WTC11 (cell line): ENCODE measurements around the gene PGS1. TPM values are rescaled to one million over a fixed set of nuclear protein-coding genes. Genes with fewer than 3 reads are reported as not detected.

Experiments used
- ATAC-seq: fragments of 200-7000 bp; cut with Tn5 transposase; 2 replicates; pipeline ENCODE4 v1.10.0; 2021; ENCODE audit warnings: mild to moderate bottlenecking, moderate library complexity
- CTCF ChIA-PET: fragments of 300-600 bp; sonication (Branson Sonifier 250); formaldehyde crosslinking; loops from one replicate; lab custom pipeline; 2021; ENCODE audit warnings: antibody characterized with exemption; lab: Charles Lee
- POLR2A ChIA-PET: fragments of 350-600 bp; sonication (Branson Sonifier 250); formaldehyde crosslinking; loops from one replicate; lab custom pipeline; 2021; ENCODE audit warnings: antibody characterized with exemption; lab: Charles Lee
- DNase-seq: peaks from one replicate; pipeline ENCODE4 v3.0.0; 2021; ENCODE audit warnings: low spot score
- H3K27ac Mint-ChIP-seq: 2 replicates; pipeline ENCODE4 v1.8.0; 2021; ENCODE audit warnings: mixed read lengths
- H3K27me3 Mint-ChIP-seq: 2 replicates; pipeline ENCODE4 v1.8.0; 2021; ENCODE audit warnings: low read depth, mild to moderate bottlenecking, moderate library complexity, mixed read lengths
- H3K36me3 Mint-ChIP-seq: 2 replicates; pipeline ENCODE4 v1.8.0; 2021; ENCODE audit warnings: mixed read lengths
- H3K4me1 Mint-ChIP-seq: 2 replicates; pipeline ENCODE4 v1.8.0; 2022; ENCODE audit warnings: mixed read lengths
- H3K4me3 Mint-ChIP-seq: 2 replicates; pipeline ENCODE4 v1.8.0; 2021; ENCODE audit warnings: mild to moderate bottlenecking, moderate library complexity, mixed read lengths
- H3K9me3 Mint-ChIP-seq: 2 replicates; pipeline ENCODE4 v1.8.0; 2021; ENCODE audit warnings: mixed read lengths
- ATF2 ChIP-seq: sonication (generic); formaldehyde crosslinking; IDR thresholded peaks from 2 replicates; pipeline ENCODE4 v1.8.1; 2022; ENCODE audit warnings: low read depth, missing genetic modification reagents, borderline replicate concordance
- CREB1 ChIP-seq: sonication (generic); formaldehyde crosslinking; IDR thresholded peaks from 2 replicates; pipeline ENCODE4 v1.8.0; 2023; ENCODE audit warnings: mild to moderate bottlenecking, missing genetic modification reagents
- E2F1 ChIP-seq: sonication (generic); formaldehyde crosslinking; IDR thresholded peaks from 2 replicates; pipeline ENCODE4 v1.8.0; 2022; ENCODE audit warnings: mild to moderate bottlenecking, missing genetic modification reagents
- ETV6 ChIP-seq: sonication (generic); formaldehyde crosslinking; IDR thresholded peaks from 2 replicates; pipeline ENCODE4 v1.8.1; 2022; ENCODE audit warnings: mild to moderate bottlenecking, missing genetic modification reagents
- HMGA2 ChIP-seq: fragments of 250-450 bp; sonication (Bioruptor Pico); IDR thresholded peaks from 2 replicates; pipeline ENCODE4 v1.4.0; 2021; ENCODE audit warnings: mild to moderate bottlenecking, moderate library complexity
- RORB ChIP-seq: fragments of 250-450 bp; sonication (Bioruptor Pico); IDR thresholded peaks from 2 replicates; pipeline ENCODE4 v1.9.0; 2021; ENCODE audit warnings: mild to moderate bottlenecking
- total RNA-seq: library from RNA; stranded (reverse); gene quantifications from 3 replicates; pipeline ENCODE4 v1.2.3, GENCODE V29; 2021
- TF ChIP-seq, protein P1 (sequence below): fragments of 250-450 bp; sonication (Bioruptor Pico); IDR thresholded peaks from 2 replicates; pipeline ENCODE4 v1.9.0; 2021; ENCODE audit warnings: mild to moderate bottlenecking, borderline replicate concordance
- TF ChIP-seq, protein P2 (sequence below): sonication (generic); formaldehyde crosslinking; IDR thresholded peaks from 2 replicates; pipeline ENCODE4 v1.8.1; 2023; ENCODE audit warnings: mild to moderate bottlenecking, missing genetic modification reagents
- TF ChIP-seq, protein P3 (sequence below): sonication (generic); formaldehyde crosslinking; IDR thresholded peaks from 2 replicates; pipeline ENCODE4 v1.8.1; 2023; ENCODE audit warnings: mild to moderate bottlenecking, missing genetic modification reagents, borderline replicate concordance
- TF ChIP-seq, protein P4 (sequence below): sonication (generic); formaldehyde crosslinking; IDR thresholded peaks from 2 replicates; pipeline ENCODE4 v1.8.0; 2022; ENCODE audit warnings: mild to moderate bottlenecking, missing genetic modification reagents
- TF ChIP-seq, protein P5 (sequence below): sonication (generic); formaldehyde crosslinking; IDR thresholded peaks from 2 replicates; pipeline ENCODE4 v1.8.1; 2023; ENCODE audit warnings: mild to moderate bottlenecking, missing genetic modification reagents, moderate library complexity
- TF ChIP-seq, protein P6 (sequence below): sonication (generic); formaldehyde crosslinking; IDR thresholded peaks from 2 replicates; pipeline ENCODE4 v1.8.0; 2022; ENCODE audit warnings: missing genetic modification reagents

Gene PGS1
- total RNA-seq, 1 experiment from 2014 or later: 51.4 TPM

GRCh38 chr17:78360371-78361224 lies 17.9 kb upstream of the PGS1 start (continued):
- TF ChIP-seq, protein P1, sequence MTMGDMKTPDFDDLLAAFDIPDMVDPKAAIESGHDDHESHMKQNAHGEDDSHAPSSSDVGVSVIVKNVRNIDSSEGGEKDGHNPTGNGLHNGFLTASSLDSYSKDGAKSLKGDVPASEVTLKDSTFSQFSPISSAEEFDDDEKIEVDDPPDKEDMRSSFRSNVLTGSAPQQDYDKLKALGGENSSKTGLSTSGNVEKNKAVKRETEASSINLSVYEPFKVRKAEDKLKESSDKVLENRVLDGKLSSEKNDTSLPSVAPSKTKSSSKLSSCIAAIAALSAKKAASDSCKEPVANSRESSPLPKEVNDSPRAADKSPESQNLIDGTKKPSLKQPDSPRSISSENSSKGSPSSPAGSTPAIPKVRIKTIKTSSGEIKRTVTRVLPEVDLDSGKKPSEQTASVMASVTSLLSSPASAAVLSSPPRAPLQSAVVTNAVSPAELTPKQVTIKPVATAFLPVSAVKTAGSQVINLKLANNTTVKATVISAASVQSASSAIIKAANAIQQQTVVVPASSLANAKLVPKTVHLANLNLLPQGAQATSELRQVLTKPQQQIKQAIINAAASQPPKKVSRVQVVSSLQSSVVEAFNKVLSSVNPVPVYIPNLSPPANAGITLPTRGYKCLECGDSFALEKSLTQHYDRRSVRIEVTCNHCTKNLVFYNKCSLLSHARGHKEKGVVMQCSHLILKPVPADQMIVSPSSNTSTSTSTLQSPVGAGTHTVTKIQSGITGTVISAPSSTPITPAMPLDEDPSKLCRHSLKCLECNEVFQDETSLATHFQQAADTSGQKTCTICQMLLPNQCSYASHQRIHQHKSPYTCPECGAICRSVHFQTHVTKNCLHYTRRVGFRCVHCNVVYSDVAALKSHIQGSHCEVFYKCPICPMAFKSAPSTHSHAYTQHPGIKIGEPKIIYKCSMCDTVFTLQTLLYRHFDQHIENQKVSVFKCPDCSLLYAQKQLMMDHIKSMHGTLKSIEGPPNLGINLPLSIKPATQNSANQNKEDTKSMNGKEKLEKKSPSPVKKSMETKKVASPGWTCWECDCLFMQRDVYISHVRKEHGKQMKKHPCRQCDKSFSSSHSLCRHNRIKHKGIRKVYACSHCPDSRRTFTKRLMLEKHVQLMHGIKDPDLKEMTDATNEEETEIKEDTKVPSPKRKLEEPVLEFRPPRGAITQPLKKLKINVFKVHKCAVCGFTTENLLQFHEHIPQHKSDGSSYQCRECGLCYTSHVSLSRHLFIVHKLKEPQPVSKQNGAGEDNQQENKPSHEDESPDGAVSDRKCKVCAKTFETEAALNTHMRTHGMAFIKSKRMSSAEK (CRISPR knock-in tag): no peak
- TF ChIP-seq E2F1 (no peak), ETV6 (peak; percentile 85), CREB1 (CRISPR knock-in tag) (0 out of 2 replicates have a peak, but pooled peaks have one; percentile 61), ATF2 (CRISPR knock-in tag) (no peak), HMGA2 (no peak)
- TF ChIP-seq, protein P2, sequence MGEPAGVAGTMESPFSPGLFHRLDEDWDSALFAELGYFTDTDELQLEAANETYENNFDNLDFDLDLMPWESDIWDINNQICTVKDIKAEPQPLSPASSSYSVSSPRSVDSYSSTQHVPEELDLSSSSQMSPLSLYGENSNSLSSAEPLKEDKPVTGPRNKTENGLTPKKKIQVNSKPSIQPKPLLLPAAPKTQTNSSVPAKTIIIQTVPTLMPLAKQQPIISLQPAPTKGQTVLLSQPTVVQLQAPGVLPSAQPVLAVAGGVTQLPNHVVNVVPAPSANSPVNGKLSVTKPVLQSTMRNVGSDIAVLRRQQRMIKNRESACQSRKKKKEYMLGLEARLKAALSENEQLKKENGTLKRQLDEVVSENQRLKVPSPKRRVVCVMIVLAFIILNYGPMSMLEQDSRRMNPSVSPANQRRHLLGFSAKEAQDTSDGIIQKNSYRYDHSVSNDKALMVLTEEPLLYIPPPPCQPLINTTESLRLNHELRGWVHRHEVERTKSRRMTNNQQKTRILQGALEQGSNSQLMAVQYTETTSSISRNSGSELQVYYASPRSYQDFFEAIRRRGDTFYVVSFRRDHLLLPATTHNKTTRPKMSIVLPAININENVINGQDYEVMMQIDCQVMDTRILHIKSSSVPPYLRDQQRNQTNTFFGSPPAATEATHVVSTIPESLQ: no peak
- TF ChIP-seq, protein P3, sequence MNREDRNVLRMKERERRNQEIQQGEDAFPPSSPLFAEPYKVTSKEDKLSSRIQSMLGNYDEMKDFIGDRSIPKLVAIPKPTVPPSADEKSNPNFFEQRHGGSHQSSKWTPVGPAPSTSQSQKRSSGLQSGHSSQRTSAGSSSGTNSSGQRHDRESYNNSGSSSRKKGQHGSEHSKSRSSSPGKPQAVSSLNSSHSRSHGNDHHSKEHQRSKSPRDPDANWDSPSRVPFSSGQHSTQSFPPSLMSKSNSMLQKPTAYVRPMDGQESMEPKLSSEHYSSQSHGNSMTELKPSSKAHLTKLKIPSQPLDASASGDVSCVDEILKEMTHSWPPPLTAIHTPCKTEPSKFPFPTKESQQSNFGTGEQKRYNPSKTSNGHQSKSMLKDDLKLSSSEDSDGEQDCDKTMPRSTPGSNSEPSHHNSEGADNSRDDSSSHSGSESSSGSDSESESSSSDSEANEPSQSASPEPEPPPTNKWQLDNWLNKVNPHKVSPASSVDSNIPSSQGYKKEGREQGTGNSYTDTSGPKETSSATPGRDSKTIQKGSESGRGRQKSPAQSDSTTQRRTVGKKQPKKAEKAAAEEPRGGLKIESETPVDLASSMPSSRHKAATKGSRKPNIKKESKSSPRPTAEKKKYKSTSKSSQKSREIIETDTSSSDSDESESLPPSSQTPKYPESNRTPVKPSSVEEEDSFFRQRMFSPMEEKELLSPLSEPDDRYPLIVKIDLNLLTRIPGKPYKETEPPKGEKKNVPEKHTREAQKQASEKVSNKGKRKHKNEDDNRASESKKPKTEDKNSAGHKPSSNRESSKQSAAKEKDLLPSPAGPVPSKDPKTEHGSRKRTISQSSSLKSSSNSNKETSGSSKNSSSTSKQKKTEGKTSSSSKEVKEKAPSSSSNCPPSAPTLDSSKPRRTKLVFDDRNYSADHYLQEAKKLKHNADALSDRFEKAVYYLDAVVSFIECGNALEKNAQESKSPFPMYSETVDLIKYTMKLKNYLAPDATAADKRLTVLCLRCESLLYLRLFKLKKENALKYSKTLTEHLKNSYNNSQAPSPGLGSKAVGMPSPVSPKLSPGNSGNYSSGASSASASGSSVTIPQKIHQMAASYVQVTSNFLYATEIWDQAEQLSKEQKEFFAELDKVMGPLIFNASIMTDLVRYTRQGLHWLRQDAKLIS (CRISPR knock-in tag): peak; percentile 90; the same call in 1 of the 2 replicates

DNA sequence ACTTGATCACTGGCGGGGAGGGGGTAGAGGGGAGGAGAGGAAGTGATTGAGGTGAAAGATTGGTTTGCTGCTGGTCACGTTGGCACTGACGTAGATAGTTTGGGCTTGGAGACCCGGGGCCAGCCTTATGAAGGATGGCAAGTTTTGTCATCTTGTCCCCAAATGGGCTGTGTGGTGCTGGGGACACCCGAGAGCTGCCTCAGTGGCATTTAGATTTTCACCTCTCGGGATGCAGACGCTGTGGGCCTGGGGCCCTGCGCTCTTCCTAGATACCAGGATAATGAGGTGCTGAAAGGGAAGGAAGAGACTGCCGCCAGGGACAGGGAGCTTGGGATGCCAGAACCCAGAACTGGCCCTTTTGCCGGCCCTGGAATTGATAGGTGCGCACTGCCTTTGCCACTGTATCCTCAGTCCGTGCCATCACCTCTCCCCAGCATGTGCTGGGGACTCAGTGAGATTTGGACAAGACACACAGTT lies 17.2 kb upstream of the PGS1 start:
- Mint-ChIP-seq H3K36me3 (peaks cover 6% of the 10 kb centered on the region), H3K27me3 (peaks cover 16% of the 10 kb centered on the region), H3K4me3 (peak overlapping the region; percentile 74), H3K27ac (peak overlapping the region; percentile 93), H3K4me1 (peaks cover 71% of the 10 kb centered on the region), H3K9me3 (no peaks in the 10 kb centered on the region)
- DNase-seq: no peak
- peak; percentile 2 for ATAC-seq
- POLR2A ChIA-PET: interaction anchor here (0.6 to 2.1 kb wide), 14 partner anchors 9 to 930 kb away, joined by 3 to 13 read pairs (median 5); partner anchors contain the start of gene PGS1
- CTCF ChIA-PET: interaction anchor here (0.5 to 9.8 kb wide), 40 partner anchors 8 to 241 kb away, joined by 3 to 115 read pairs (median 7); partner anchors contain the start of genes PGS1 and TK1
- TF ChIP-seq, protein P4, sequence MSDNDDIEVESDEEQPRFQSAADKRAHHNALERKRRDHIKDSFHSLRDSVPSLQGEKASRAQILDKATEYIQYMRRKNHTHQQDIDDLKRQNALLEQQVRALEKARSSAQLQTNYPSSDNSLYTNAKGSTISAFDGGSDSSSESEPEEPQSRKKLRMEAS (CRISPR knock-in tag): no peak
- TF ChIP-seq, protein P5, sequence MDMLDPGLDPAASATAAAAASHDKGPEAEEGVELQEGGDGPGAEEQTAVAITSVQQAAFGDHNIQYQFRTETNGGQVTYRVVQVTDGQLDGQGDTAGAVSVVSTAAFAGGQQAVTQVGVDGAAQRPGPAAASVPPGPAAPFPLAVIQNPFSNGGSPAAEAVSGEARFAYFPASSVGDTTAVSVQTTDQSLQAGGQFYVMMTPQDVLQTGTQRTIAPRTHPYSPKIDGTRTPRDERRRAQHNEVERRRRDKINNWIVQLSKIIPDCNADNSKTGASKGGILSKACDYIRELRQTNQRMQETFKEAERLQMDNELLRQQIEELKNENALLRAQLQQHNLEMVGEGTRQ: peak; percentile 83
- no peak for TF ChIP-seq RORB (CRISPR knock-in tag)
- TF ChIP-seq, protein P6, sequence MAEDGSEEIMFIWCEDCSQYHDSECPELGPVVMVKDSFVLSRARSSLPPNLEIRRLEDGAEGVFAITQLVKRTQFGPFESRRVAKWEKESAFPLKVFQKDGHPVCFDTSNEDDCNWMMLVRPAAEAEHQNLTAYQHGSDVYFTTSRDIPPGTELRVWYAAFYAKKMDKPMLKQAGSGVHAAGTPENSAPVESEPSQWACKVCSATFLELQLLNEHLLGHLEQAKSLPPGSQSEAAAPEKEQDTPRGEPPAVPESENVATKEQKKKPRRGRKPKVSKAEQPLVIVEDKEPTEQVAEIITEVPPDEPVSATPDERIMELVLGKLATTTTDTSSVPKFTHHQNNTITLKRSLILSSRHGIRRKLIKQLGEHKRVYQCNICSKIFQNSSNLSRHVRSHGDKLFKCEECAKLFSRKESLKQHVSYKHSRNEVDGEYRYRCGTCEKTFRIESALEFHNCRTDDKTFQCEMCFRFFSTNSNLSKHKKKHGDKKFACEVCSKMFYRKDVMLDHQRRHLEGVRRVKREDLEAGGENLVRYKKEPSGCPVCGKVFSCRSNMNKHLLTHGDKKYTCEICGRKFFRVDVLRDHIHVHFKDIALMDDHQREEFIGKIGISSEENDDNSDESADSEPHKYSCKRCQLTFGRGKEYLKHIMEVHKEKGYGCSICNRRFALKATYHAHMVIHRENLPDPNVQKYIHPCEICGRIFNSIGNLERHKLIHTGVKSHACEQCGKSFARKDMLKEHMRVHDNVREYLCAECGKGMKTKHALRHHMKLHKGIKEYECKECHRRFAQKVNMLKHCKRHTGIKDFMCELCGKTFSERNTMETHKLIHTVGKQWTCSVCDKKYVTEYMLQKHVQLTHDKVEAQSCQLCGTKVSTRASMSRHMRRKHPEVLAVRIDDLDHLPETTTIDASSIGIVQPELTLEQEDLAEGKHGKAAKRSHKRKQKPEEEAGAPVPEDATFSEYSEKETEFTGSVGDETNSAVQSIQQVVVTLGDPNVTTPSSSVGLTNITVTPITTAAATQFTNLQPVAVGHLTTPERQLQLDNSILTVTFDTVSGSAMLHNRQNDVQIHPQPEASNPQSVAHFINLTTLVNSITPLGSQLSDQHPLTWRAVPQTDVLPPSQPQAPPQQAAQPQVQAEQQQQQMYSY (CRISPR knock-in tag): no peak
